ENCODE data around the gene NPAS3.

Gene NPAS3

DNA sequence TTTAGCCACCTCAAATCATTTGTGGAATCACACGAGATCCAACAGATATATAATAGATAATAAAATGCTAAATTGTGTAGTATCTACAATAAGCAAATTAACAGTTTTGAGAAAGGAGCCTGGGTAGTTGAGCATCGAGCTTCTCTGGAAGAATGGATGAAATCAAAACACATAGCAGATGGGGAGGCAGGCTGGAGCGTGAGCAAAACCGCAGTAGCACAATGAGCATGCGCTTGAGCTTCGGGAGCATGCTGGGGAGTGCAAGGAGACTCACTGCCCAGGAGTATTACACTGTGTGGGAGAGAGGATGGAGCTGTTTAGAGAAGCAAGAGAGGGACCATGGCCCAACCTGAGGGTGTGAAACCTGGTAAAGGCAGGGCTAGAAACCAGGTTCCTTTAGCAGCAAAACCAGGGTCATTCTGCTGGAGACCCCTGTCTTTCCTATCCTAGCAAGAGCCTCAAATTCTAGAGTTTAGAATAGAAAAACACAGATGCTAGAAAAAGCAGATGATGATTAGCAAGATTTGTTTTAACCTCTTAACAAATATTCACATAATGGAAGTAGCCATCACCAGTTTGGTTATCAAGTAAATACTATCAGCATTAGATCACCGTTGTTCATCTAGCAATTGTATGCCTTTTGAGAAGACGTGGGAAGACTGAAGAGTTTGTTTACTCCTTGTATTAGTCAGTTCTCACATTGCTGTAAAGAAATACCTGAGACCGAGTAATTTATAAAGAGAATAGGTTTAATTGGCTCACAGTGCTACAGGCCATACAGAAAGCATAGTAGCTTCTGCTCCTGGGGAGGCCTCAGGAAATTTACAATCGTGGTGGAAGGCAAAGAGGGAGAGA, 527.4 kb downstream of the NPAS3 start:
- Histone ChIP-seq H3K27ac (ENCODE audit: extremely low read depth, low read depth, low read length) (no peak overlapping the region), H3K9me3 (ENCODE audit: control insufficient read depth, insufficient read depth, low read depth, low read length) (no peaks in the 10 kb centered on the region), H3K36me3 (ENCODE audit: control insufficient read depth in 2 of 2, insufficient read depth in 1 of 2, low read length in 2 of 2) (no peaks in the 10 kb centered on the region), H3K4me1 (ENCODE audit: control insufficient read depth, insufficient read depth, low read length) (no peaks in the 10 kb centered on the region), H3K4me3 (ENCODE audit: low read depth, low read length) (no peak overlapping the region)
- ChIA-PET POLR2A (no interaction called here), CTCF (no interaction called here)
- TF ChIP-seq WT1 (tag by site-specific recombination; IDR thresholded peaks at IDR 0.05) (no peak), ZNF670 (tag by site-specific recombination; IDR thresholded peaks at IDR 0.05; ENCODE audit: low read depth) (no peak)
- TF ChIP-seq, protein P1, sequence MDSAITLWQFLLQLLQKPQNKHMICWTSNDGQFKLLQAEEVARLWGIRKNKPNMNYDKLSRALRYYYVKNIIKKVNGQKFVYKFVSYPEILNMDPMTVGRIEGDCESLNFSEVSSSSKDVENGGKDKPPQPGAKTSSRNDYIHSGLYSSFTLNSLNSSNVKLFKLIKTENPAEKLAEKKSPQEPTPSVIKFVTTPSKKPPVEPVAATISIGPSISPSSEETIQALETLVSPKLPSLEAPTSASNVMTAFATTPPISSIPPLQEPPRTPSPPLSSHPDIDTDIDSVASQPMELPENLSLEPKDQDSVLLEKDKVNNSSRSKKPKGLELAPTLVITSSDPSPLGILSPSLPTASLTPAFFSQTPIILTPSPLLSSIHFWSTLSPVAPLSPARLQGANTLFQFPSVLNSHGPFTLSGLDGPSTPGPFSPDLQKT (IDR thresholded peaks at IDR 0.05; ENCODE audit: borderline replicate concordance, low read depth, low read length): no peak

DNA sequence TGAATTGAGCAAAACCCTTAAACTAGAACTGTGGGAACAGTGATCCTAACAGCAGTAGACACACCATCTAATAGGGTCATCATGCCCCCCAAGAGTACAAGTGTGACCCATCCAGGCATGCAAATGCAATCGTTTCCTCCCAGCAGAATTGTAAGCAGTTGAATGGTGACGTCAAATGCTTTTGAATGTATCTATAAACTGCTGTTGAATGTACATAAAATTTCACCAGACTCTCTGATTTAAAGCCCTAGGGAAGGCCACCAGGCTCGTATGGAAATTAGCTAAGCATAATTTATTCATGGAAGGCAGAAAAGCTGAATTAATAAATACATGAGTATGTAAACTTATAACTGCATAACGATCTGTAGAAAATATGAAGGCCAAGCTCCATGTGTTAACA, 529.3 kb downstream of the NPAS3 start:
- Histone ChIP-seq H3K27ac (ENCODE audit: extremely low read depth, low read depth, low read length) (no peak overlapping the region), H3K4me1 (ENCODE audit: control insufficient read depth, insufficient read depth, low read length) (no peaks in the 10 kb centered on the region), H3K4me3 (ENCODE audit: low read depth, low read length) (no peak overlapping the region), H3K36me3 (ENCODE audit: control insufficient read depth in 2 of 2, insufficient read depth in 1 of 2, low read length in 2 of 2) (no peaks in the 10 kb centered on the region), H3K9me3 (ENCODE audit: control insufficient read depth, insufficient read depth, low read depth, low read length) (no peaks in the 10 kb centered on the region)
- TF ChIP-seq, protein P2, sequence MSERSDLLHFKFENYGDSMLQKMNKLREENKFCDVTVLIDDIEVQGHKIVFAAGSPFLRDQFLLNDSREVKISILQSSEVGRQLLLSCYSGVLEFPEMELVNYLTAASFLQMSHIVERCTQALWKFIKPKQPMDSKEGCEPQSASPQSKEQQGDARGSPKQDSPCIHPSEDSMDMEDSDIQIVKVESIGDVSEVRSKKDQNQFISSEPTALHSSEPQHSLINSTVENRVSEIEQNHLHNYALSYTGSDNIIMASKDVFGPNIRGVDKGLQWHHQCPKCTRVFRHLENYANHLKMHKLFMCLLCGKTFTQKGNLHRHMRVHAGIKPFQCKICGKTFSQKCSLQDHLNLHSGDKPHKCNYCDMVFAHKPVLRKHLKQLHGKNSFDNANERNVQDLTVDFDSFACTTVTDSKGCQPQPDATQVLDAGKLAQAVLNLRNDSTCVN (tag by site-specific recombination; optimal IDR thresholded peaks at IDR 0.05): no peak
- no peak for TF ChIP-seq ZNF610 (tag by site-specific recombination; IDR thresholded peaks at IDR 0.05; ENCODE audit: borderline replicate concordance)
- TF ChIP-seq ZNF791 (tag by site-specific recombination; IDR thresholded peaks at IDR 0.05): no peak
- no peak for TF ChIP-seq YY1 (tag by site-specific recombination; IDR thresholded peaks at IDR 0.05)
- TF ChIP-seq ZNF530 (tag by site-specific recombination; IDR thresholded peaks at IDR 0.05; ENCODE audit: low read depth): no peak
- no peak for TF ChIP-seq ZNF335 (tag by site-specific recombination; conservative IDR thresholded peaks at IDR 0.05)
- TF ChIP-seq, protein P3, sequence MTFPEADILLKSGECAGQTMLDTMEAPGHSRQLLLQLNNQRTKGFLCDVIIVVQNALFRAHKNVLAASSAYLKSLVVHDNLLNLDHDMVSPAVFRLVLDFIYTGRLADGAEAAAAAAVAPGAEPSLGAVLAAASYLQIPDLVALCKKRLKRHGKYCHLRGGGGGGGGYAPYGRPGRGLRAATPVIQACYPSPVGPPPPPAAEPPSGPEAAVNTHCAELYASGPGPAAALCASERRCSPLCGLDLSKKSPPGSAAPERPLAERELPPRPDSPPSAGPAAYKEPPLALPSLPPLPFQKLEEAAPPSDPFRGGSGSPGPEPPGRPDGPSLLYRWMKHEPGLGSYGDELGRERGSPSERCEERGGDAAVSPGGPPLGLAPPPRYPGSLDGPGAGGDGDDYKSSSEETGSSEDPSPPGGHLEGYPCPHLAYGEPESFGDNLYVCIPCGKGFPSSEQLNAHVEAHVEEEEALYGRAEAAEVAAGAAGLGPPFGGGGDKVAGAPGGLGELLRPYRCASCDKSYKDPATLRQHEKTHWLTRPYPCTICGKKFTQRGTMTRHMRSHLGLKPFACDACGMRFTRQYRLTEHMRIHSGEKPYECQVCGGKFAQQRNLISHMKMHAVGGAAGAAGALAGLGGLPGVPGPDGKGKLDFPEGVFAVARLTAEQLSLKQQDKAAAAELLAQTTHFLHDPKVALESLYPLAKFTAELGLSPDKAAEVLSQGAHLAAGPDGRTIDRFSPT (tag by site-specific recombination; IDR thresholded peaks at IDR 0.05): no peak
- TF ChIP-seq ZNF302 (tag by site-specific recombination; IDR thresholded peaks at IDR 0.05; ENCODE audit: low read depth): no peak
- no peak for TF ChIP-seq SCRT1 (tag by site-specific recombination; IDR thresholded peaks at IDR 0.05; ENCODE audit: borderline replicate concordance)
- TF ChIP-seq ZBTB21 (tag by site-specific recombination; IDR thresholded peaks at IDR 0.05): no peak
- TF ChIP-seq ZNF214 (tag by site-specific recombination; IDR thresholded peaks at IDR 0.05; ENCODE audit: borderline replicate concordance): no peak
- no peak for TF ChIP-seq GFI1B (tag by site-specific recombination; IDR thresholded peaks at IDR 0.05)
- TF ChIP-seq, protein P4, sequence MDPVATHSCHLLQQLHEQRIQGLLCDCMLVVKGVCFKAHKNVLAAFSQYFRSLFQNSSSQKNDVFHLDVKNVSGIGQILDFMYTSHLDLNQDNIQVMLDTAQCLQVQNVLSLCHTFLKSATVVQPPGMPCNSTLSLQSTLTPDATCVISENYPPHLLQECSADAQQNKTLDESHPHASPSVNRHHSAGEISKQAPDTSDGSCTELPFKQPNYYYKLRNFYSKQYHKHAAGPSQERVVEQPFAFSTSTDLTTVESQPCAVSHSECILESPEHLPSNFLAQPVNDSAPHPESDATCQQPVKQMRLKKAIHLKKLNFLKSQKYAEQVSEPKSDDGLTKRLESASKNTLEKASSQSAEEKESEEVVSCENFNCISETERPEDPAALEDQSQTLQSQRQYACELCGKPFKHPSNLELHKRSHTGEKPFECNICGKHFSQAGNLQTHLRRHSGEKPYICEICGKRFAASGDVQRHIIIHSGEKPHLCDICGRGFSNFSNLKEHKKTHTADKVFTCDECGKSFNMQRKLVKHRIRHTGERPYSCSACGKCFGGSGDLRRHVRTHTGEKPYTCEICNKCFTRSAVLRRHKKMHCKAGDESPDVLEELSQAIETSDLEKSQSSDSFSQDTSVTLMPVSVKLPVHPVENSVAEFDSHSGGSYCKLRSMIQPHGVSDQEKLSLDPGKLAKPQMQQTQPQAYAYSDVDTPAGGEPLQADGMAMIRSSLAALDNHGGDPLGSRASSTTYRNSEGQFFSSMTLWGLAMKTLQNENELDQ (tag by site-specific recombination; IDR thresholded peaks at IDR 0.05; ENCODE audit: low read depth): no peak
- ChIA-PET CTCF (interaction anchor here (0.6 kb wide), 1 partner anchor 10 kb away, joined by 3 read pairs; no protein-coding TSS in a partner anchor), POLR2A (no interaction called here)
